Osteoblast (primary cell): ENCODE data around the gene LPAR3. TPM values are rescaled to one million over a fixed set of nuclear protein-coding genes. Genes with fewer than 3 reads are reported as not detected.

Experiments used
- DNase-seq: peaks from one replicate; pipeline ENCODE4 v3.0.0; 2011; ENCODE audit warnings: low spot score, mixed read lengths; ENCODE audit not compliant: insufficient read length; ENCODE audit errors: missing footprints
- H2AFZ ChIP-seq: 2 replicates; pipeline ENCODE4 v1.6.0; 2011; ENCODE audit warnings: mild to moderate bottlenecking, low read length
- H3K27ac ChIP-seq: 2 replicates; pipeline ENCODE4 v1.5.1; 2011; ENCODE audit warnings: mild to moderate bottlenecking, low read depth, low read length, moderate library complexity
- H3K27me3 ChIP-seq: 2 replicates; pipeline ENCODE4 v1.6.0; 2012; ENCODE audit warnings: mild to moderate bottlenecking, control low read depth, inconsistent platforms, low read length, moderate library complexity; ENCODE audit not compliant: insufficient read depth
- H3K36me3 ChIP-seq: 2 replicates; pipeline ENCODE4 v1.5.1; 2011; ENCODE audit warnings: mild to moderate bottlenecking, low read length, control low read depth, moderate library complexity; ENCODE audit not compliant: insufficient read depth
- H3K4me1 ChIP-seq: 2 replicates; pipeline ENCODE4 v1.5.1; 2011; ENCODE audit warnings: mild to moderate bottlenecking, low read length, control low read depth, moderate library complexity; ENCODE audit not compliant: insufficient read depth
- H3K4me2 ChIP-seq: 2 replicates; pipeline ENCODE4 v1.6.0; 2011; ENCODE audit warnings: mild to moderate bottlenecking, low read length; ENCODE audit not compliant: insufficient read depth
- H3K4me3 ChIP-seq: fragments of 200-600 bp; sonication (generic); 3 replicates; pipeline ENCODE4 v1.5.1; 2012; ENCODE audit warnings: mild to moderate bottlenecking, low read length, inconsistent platforms; ENCODE audit not compliant: insufficient read depth
- H3K79me2 ChIP-seq: 2 replicates; pipeline ENCODE4 v1.6.0; 2012; ENCODE audit warnings: mild to moderate bottlenecking, low read length, control low read depth, inconsistent platforms; ENCODE audit not compliant: insufficient read depth
- H3K9me3 ChIP-seq: 2 replicates; pipeline ENCODE4 v1.5.1; 2011; ENCODE audit warnings: low read depth, low read length, control low read depth
- H4K20me1 ChIP-seq: 2 replicates; pipeline ENCODE4 v1.6.0; 2012; ENCODE audit warnings: mild to moderate bottlenecking, low read length, control low read depth; ENCODE audit not compliant: insufficient read depth
- CTCF ChIP-seq: IDR thresholded peaks from 2 replicates; pipeline ENCODE4 v1.5.1; 2011; ENCODE audit warnings: mild to moderate bottlenecking, low read depth, low read length, moderate library complexity; ENCODE audit errors: extremely low read depth
- total RNA-seq: library from RNA; depleted of rRNA; stranded (reverse); fragments of >200 nt; gene quantifications from 2 replicates; pipeline ENCODE4 v1.2.3, GENCODE V29; 2012

LPAR3 gene
- total RNA-seq, 1 donor: not detected

- Histone ChIP-seq H3K79me2 (no peaks in the 10 kb centered on the region), H3K4me2 (no peak overlapping the region), H3K4me1 (no peaks in the 10 kb centered on the region), H3K36me3 (no peaks in the 10 kb centered on the region), H3K4me3 (no peak overlapping the region), H3K9me3 (no peaks in the 10 kb centered on the region), H3K27me3 (peaks cover 2% of the 10 kb centered on the region), H4K20me1 (no peaks in the 10 kb centered on the region), H2AFZ (no peak overlapping the region), H3K27ac (no peak overlapping the region)
- no peak for DNase-seq
- TF ChIP-seq CTCF: no peak
These were observed 30.3 kb upstream of the LPAR3 start for GRCh38 chr1:84923317-84923716.

- no peak for TF ChIP-seq CTCF
- Histone ChIP-seq H3K27me3 (peaks cover 11% of the 10 kb centered on the region), H3K4me1 (no peaks in the 10 kb centered on the region), H2AFZ (no peak overlapping the region), H3K36me3 (no peaks in the 10 kb centered on the region), H3K4me2 (no peak overlapping the region), H3K79me2 (no peaks in the 10 kb centered on the region), H4K20me1 (no peaks in the 10 kb centered on the region), H3K27ac (no peak overlapping the region), H3K9me3 (no peaks in the 10 kb centered on the region), H3K4me3 (no peak overlapping the region)
- no peak for DNase-seq
These were observed 27.2 kb upstream of the LPAR3 start for GRCh38 chr1:84920159-84920558.

GRCh38 chr1:84919461-84919970, 26.5 kb upstream of the LPAR3 start:
- Histone ChIP-seq H4K20me1 (no peaks in the 10 kb centered on the region), H3K27me3 (peaks cover 11% of the 10 kb centered on the region), H3K36me3 (no peaks in the 10 kb centered on the region), H3K4me3 (no peak overlapping the region), H3K27ac (no peak overlapping the region), H3K9me3 (no peaks in the 10 kb centered on the region), H3K4me2 (no peak overlapping the region), H3K79me2 (no peaks in the 10 kb centered on the region), H3K4me1 (no peaks in the 10 kb centered on the region), H2AFZ (no peak overlapping the region)
- no peak for TF ChIP-seq CTCF
- no peak for DNase-seq

GRCh38 chr1:84918726-84919336, 25.8 kb upstream of the LPAR3 start:
- H3K9me3 ChIP-seq: no peaks in the 10 kb centered on the region
- H3K4me2 ChIP-seq: no peak overlapping the region
- no peak overlapping the region for H3K4me3 ChIP-seq
- H4K20me1 ChIP-seq: no peaks in the 10 kb centered on the region
- peaks cover 11% of the 10 kb centered on the region for H3K27me3 ChIP-seq
- DNase-seq: no peak
- H2AFZ ChIP-seq: no peak overlapping the region
- no peaks in the 10 kb centered on the region for H3K4me1 ChIP-seq
- H3K36me3 ChIP-seq: no peaks in the 10 kb centered on the region
- no peak overlapping the region for H3K27ac ChIP-seq
- TF ChIP-seq CTCF: no peak
- no peaks in the 10 kb centered on the region for H3K79me2 ChIP-seq
